Ishikawa (cell line): ENCODE data around the gene DNAH6.

Experiments
- CEBPB ChIP-seq: IDR thresholded peaks from 2 replicates; pipeline ENCODE4 v1.6.1; 2012
- CREB1 ChIP-seq: IDR thresholded peaks from 2 replicates; pipeline ENCODE4 v1.6.1; 2012; ENCODE audit warnings: low read depth
- EGR1 ChIP-seq: IDR thresholded peaks from 2 replicates; pipeline ENCODE4 v1.6.1; 2012
- EP300 ChIP-seq: IDR thresholded peaks from 2 replicates; pipeline ENCODE4 v1.6.1; 2012; ENCODE audit warnings: borderline replicate concordance
- FOXM1 ChIP-seq: IDR thresholded peaks from 2 replicates; pipeline ENCODE4 v1.6.1; 2012; ENCODE audit warnings: low read depth, borderline replicate concordance
- NFIC ChIP-seq: IDR thresholded peaks from 2 replicates; pipeline ENCODE4 v1.6.1; 2012
- RAD21 ChIP-seq: IDR thresholded peaks from 2 replicates; pipeline ENCODE4 v1.6.1; 2012; ENCODE audit warnings: low read depth
- TAF1 ChIP-seq: IDR thresholded peaks from 2 replicates; pipeline ENCODE4 v1.6.1; 2012; ENCODE audit warnings: low read depth, mild to moderate bottlenecking
- TCF12 ChIP-seq: IDR thresholded peaks from 2 replicates; pipeline ENCODE4 v1.6.1; 2012; ENCODE audit warnings: low read depth
- TEAD4 ChIP-seq: IDR thresholded peaks from 2 replicates; pipeline ENCODE4 v1.6.1; 2012
- YY1 ChIP-seq: IDR thresholded peaks from 2 replicates; pipeline ENCODE4 v1.6.1; 2012; ENCODE audit warnings: low read depth
- ZBTB7A ChIP-seq: IDR thresholded peaks from 2 replicates; pipeline ENCODE4 v1.6.1; 2012; ENCODE audit warnings: low read depth
- TF ChIP-seq, protein P1 (sequence below): IDR thresholded peaks from 2 replicates; pipeline ENCODE4 v1.6.1; 2012; ENCODE audit warnings: low read depth, mild to moderate bottlenecking
- TF ChIP-seq, protein P2 (sequence below): IDR thresholded peaks from 2 replicates; pipeline ENCODE4 v1.6.1; 2012
- TF ChIP-seq, protein P3 (sequence below): IDR thresholded peaks from 2 replicates; pipeline ENCODE4 v1.6.1; 2012

Gene DNAH6

DNA sequence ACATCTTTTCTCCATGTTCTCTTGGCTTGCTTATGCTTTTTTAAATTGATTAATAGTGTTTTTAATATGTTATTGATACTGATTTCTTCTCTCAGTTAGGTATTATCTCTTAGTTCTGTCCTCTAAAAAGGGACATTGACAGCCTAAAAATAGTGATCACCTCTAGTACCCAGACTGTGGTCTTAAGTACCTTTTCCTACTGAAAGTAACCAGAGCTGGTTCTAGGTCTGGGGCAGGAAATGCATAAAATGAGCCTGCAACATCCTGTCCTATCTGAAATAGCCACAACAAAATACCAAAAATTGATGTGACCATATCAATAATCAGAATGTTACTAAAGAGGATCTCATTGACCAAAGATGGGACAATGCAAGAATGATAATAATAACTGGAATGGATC lies 113.3 kb downstream of the DNAH6 start:
- TF ChIP-seq RAD21 (no peak), ZBTB7A (no peak), FOXM1 (no peak)

GRCh38 chr2:84631047-84631446 lies 114.7 kb downstream of the DNAH6 start:
- TF ChIP-seq TEAD4: no peak
- peak; percentile 77 for TF ChIP-seq RAD21
- TF ChIP-seq ZBTB7A: no peak

DNA sequence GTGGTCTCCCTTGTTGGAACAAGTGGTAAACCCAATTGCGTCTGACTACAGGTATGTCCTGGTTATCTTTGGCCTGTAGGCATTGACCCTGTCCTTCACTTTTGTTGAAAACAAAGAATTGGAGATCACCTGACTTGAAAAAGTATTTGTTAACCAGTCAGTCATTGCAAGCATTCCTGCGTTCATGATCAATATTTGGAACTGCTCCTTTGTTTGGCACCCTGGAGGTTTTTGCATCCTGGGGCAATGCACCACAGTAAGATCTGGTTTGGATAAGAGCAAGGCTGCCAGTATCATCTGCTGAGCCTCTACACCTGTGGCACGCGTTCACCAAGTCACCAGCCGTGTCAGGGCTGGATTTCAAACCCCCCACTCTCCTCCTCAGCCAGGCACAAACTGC lies 115.7 kb downstream of the DNAH6 start:
- TF ChIP-seq CREB1 (no peak), TAF1 (no peak), EGR1 (no peak), CEBPB (no peak), YY1 (no peak), TCF12 (no peak), ZBTB7A (no peak), NFIC (no peak), EP300 (no peak), TEAD4 (no peak), RAD21 (no peak), FOXM1 (no peak)
- TF ChIP-seq, protein P1, sequence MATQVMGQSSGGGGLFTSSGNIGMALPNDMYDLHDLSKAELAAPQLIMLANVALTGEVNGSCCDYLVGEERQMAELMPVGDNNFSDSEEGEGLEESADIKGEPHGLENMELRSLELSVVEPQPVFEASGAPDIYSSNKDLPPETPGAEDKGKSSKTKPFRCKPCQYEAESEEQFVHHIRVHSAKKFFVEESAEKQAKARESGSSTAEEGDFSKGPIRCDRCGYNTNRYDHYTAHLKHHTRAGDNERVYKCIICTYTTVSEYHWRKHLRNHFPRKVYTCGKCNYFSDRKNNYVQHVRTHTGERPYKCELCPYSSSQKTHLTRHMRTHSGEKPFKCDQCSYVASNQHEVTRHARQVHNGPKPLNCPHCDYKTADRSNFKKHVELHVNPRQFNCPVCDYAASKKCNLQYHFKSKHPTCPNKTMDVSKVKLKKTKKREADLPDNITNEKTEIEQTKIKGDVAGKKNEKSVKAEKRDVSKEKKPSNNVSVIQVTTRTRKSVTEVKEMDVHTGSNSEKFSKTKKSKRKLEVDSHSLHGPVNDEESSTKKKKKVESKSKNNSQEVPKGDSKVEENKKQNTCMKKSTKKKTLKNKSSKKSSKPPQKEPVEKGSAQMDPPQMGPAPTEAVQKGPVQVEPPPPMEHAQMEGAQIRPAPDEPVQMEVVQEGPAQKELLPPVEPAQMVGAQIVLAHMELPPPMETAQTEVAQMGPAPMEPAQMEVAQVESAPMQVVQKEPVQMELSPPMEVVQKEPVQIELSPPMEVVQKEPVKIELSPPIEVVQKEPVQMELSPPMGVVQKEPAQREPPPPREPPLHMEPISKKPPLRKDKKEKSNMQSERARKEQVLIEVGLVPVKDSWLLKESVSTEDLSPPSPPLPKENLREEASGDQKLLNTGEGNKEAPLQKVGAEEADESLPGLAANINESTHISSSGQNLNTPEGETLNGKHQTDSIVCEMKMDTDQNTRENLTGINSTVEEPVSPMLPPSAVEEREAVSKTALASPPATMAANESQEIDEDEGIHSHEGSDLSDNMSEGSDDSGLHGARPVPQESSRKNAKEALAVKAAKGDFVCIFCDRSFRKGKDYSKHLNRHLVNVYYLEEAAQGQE: no peak
- TF ChIP-seq, protein P2, sequence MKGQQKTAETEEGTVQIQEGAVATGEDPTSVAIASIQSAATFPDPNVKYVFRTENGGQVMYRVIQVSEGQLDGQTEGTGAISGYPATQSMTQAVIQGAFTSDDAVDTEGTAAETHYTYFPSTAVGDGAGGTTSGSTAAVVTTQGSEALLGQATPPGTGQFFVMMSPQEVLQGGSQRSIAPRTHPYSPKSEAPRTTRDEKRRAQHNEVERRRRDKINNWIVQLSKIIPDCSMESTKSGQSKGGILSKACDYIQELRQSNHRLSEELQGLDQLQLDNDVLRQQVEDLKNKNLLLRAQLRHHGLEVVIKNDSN: no peak
- TF ChIP-seq, protein P3, sequence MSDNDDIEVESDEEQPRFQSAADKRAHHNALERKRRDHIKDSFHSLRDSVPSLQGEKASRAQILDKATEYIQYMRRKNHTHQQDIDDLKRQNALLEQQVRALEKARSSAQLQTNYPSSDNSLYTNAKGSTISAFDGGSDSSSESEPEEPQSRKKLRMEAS: no peak

- TF ChIP-seq RAD21 (no peak), TCF12 (no peak), ZBTB7A (no peak), EP300 (no peak), TEAD4 (no peak), CEBPB (no peak), EGR1 (no peak), TAF1 (no peak), NFIC (no peak), CREB1 (no peak), YY1 (no peak), FOXM1 (no peak)
- TF ChIP-seq, protein P1: no peak
- TF ChIP-seq, protein P3: no peak
- TF ChIP-seq, protein P2: no peak
Observed at GRCh38 chr2:84636080-84636971, 120.0 kb downstream of the DNAH6 start.

DNA sequence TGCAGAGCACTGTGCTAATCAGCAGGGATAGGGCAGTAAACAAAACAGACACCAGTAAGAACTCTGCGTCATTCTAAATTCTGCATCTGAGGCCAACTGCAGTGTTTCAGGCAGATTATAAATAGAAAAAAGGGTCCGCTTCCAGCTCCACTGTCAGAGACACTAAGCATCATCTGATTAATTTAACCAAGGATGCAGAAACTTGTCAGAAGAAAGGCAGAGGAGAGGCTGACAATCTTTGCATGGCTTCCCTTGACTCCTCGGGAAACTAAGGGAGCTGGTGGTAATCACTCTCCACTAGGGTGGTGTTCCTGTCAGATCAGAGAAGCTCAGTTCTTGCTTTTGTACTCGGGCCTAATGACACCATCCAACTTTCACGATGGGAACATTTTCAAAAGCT lies 123.5 kb downstream of the DNAH6 start:
- TF ChIP-seq EGR1 (no peak), TCF12 (no peak), TAF1 (no peak), YY1 (no peak), NFIC (no peak), FOXM1 (no peak), CREB1 (no peak), ZBTB7A (no peak), TEAD4 (no peak), EP300 (no peak), CEBPB (no peak), RAD21 (no peak)
- TF ChIP-seq, protein P3: no peak
- TF ChIP-seq, protein P2: no peak
- TF ChIP-seq, protein P1: no peak
